SHP77 treated with DMSO at 0.1 percent for 48 hours (cell line): Measurements from ENCODE around the gene ABCA7.
"Not testable (repeated sequence)": the region's sequence is repeated elsewhere in the genome, so short reads cannot be mapped to it uniquely, and the experiment has no call there.

Source experiments
- DNase-seq: peaks from one replicate; lab custom pipeline; 2025; lab: John Stamatoyannopoulos, UW

ABCA7 gene

GRCh38 chr19:1105008-1105872 lies 65.3 kb downstream of the ABCA7 start:
- DNase-seq = no peak

DNA sequence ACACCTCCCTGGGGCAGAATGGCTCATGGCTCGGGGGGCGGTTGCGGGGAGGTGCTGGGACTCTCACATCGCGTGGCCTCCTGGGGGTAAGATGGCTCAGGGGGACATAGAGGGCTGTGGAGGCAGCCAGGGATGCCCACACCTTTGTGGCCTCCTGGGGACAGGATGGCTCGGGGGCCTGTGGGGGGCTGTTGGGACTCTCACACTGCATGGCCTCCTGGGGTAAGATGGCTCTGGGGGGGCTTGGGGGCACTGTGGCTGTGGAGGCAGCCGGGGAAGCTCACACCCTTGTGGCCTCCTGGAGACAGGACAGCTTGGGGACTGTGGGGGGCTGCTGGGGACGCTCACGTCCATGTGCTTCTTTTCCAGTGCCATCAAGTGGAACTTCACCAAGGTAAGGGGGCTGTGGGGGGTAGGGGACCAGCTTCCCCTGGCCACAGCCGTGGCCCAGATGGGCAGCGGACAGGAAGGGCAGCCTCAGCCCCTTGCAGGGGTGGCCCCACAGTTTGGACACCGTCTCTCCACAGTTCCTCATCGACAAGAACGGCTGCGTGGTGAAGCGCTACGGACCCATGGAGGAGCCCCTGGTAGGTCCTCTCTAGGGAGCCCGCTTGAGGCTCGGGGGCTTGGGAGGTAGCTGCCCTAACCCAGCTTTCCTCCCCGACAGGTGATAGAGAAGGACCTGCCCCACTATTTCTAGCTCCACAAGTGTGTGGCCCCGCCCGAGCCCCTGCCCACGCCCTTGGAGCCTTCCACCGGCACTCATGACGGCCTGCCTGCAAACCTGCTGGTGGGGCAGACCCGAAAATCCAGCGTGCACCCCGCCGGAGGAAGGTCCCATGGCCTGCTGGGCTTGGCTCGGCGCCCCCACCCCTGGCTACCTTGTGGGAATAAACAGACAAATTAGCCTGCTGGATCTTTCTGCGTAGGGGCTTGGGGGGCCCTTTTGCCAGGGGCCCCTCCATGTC lies 66.2 kb downstream of the ABCA7 start:
- no peak for DNase-seq

DNA sequence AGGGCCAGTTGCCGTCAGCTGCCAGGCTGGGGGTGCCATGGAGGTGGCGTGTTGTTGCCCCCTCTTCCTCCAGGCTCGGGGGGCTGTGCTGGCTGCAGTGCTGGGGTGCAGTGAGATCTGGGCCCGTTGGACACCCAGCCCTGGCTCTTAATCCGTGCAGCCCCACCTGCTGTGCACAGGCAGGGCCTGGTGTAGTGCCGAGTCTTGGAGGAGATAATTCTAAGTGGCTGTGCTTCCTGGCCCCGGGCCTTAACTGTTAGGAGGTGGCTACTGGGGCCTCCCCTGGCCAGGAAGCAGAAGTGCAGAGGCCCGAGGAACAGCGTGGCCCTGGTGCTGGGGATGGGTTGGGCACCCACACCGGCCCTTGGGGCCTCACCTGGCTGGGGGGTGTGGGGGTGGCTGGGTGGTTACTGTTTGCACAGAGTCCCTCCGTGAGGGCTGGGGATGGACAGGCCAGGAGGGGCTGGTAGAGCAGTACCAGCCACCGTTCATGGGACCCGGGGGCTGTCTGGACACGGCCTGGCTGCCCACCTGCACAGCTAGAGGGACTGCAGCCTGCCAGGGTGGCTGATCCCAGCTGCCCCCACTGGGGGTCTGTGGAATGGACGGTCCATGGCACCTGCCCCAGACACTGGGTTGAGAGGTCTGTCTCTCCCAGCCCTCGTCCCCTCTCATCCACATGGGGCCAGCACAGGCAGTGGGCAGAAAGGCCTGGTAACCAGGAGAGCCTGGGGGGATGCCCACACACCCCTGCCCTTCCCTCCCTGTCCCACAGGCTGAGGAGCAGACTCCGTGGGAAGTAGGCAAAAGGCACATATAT lies 67.1 kb downstream of the ABCA7 start:
- no peak for DNase-seq

- DNase-seq = no peak
Measured at GRCh38 chr19:1107661-1108261, 67.9 kb downstream of the ABCA7 start.

DNA sequence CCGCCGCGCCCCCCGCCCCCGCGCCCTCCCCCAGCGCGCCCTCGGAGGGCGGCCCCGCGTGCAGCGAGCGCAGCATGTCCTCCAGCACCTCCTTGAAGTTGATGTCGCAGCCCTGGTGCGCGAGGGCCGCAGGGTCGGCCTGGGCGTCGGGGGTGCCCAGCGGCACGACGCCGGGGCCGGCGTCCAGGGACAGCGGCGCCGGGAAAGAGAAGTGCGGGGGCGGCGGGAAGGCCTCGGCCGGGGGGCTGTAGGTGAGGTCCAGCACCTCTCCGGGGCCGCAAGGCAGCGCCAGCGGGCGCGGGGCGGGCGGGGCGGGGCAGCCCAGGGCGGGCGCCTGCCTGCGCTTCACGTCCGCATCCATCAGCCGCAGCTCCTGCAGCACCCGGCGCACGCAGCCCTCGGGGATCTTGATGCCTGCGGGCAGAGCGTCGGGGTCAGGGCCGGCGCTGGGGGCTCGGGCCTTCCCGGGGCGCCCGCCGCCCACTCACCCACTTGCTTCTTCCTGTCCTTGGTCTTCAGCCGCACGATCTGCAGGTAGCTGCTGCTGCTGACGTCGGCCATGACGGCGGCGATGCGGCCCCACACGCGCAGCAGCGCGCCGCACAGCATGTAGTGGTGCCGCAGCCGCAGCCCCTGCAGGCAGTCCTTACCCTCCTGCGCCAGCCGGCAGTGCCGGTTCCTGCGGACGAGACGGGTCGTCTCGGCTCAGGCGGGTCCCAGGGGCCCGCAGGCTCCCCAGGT lies 68.6 kb downstream of the ABCA7 start:
- no peak for DNase-seq

DNA sequence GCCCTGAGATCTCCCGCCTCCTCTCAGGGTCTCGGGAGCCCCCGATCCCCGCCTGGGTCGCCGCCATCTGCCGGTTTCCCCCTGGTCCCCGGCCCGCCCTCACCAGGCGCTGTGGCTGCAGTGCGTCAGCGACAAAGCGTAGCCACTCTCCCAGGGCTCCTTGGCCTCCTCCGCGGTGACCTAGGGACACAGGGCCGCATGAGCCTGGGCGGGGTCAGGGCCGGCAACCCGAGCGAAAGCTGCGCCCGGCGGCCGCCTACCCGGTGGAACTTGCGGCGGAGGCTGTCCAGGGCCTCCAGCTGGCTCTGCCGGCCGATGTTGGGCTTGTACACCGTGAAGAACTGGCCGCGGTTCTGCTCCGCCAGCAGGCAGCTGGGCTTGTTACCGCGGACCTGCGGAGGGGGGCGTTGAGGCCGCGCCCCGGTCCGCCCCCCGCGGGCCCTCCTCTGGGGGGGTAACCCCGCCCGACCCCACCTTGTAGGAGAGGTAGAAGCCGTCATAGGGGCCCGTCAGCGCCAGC lies 69.2 kb downstream of the ABCA7 start:
- no peak for DNase-seq

- no peak for DNase-seq
Measured at GRCh38 chr19:1109697-1110671, 70.1 kb downstream of the ABCA7 start.

- DNase-seq = no peak
Measured at GRCh38 chr19:1110809-1111640, 71.1 kb downstream of the ABCA7 start.

GRCh38 chr19:1111641-1112267 lies 71.8 kb downstream of the ABCA7 start:
- DNase-seq = no peak

DNA sequence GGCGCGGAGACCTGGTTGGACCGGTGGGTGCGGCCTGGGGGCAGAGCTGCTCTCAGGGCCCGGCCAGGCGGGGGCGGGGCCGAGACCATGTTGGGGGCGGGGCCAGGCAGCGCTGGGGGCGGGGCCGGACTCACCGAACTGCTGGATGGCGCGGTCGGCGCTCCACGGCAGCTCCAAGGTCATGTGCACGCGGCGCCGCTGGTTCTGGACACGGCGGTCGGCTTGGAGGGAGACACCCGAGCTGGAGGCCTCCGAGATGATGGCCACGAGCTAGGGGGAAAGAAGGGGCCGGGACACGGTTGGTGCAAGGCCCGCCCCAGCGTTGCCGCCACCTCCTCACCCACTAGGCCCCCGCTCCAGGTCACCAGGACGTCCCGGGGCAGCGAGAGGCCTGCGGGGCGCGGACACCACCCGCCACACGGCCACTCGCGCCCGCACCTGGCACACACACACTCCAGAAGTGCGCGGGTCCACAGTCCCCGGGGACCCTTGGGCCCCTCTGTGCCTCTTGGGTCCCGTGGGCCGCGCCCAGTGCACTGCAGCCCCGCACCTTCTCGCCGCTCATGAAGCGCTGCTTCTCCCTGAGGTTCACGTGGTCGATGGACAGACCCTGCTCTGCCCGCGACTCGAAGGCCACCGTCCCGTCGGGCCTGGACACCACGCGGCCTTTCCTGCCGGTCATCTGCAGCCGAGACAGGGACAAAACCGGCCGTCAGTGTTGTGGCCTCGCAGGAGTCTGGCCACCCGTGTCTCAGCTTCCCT lies 72.5 kb downstream of the ABCA7 start:
- no peak for DNase-seq

DNA sequence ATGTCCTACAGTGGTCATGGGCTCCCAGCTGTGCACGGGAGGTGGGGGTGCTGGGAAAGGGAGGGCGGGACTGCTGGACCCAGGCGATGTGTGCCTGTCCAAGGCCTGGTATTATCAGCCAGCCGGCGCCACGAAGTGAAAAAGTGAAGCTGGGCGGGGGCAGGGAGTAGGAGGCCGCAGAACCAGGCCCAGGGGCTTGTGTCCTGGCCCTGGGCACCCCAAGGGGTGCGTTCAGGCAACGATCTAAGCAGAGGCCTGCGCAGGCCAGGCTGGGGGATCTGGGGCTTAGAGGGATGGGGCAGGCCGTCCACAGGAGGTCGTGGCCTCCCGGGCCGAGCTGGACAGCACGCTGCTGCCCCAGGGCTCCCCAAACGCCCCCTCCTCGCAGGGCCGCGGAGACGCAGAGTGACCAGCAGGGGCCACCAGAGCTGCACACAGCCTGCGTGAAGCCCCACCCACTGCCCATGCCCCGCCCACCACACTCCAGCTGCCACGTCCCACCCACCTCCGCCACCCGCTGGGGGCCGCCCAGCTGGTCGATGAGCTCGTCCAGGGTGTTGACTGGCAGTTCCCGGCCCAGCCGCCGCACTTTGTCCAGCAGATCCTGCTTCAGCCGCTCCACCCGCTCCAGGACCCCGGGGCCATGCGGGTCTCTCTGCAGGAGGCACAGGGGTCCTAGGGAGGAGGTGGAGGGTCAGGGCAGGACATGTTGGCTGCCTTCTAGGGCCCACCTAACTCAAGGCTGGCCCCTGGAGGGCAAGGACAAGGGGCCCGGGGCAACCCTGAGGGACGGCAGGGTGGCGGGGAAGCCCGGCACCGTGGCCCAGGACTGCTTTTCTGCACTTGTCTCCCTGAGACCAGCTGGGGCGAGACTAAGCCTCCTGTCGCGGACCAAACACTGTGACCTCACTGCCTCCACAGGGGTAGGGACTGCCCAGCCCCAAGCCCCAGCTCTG lies 73.4 kb downstream of the ABCA7 start:
- DNase-seq = peak; percentile 56

- DNase-seq = no peak
Measured at GRCh38 chr19:1113986-1114483, 74.1 kb downstream of the ABCA7 start.

- not testable (repeated sequence) for DNase-seq
Measured at GRCh38 chr19:1114728-1115127, 74.8 kb downstream of the ABCA7 start.
